GM18951 (cell line): Measurements from ENCODE around the gene CSF1.
"Not testable (repeated sequence)": the region's sequence is repeated elsewhere in the genome, so short reads cannot be mapped to it uniquely, and the experiment has no call there.

Experiments
- POLR2A ChIP-seq: IDR thresholded peaks from 4 replicates; pipeline ENCODE4 v1.6.1; 2011; ENCODE audit warnings: mild to moderate bottlenecking; ENCODE audit not compliant: insufficient read length, insufficient read depth; ENCODE audit errors: extremely low read depth
- in situ Hi-C: fragments of 300-500 bp; cut with MboI; formaldehyde crosslinking; loops from one replicate; pipeline ENCODE4 v1.12.0; 2022; ENCODE audit warnings: low sequenced_read_pairs, mixed read lengths, inconsistent platforms; ENCODE audit not compliant: unreplicated experiment

CSF1 gene

GRCh38 chr1:109878531-109879104 lies 32.0 kb upstream of the CSF1 start:
- in situ Hi-C loops: no loop called here
- no peak for TF ChIP-seq POLR2A

DNA sequence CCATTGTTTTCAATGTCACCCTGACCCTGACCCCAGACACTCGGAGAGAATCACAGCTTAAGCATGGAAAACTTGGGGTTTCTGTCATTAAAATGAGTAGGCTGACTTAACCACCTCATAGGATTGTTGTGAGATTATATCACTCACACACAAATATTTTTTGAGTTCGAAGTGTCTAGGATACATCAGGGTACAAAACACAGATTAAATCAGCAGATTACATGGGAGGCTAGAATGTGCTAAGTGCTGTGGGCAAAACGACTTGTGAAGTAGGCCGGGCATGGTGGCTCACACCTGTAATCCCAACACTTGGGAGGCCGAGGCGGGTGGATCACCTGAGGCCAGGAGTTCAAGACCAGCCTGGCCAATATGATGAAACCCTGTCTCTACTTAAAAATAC lies 31.3 kb upstream of the CSF1 start:
- in situ Hi-C loops: not testable (repeated sequence)

DNA sequence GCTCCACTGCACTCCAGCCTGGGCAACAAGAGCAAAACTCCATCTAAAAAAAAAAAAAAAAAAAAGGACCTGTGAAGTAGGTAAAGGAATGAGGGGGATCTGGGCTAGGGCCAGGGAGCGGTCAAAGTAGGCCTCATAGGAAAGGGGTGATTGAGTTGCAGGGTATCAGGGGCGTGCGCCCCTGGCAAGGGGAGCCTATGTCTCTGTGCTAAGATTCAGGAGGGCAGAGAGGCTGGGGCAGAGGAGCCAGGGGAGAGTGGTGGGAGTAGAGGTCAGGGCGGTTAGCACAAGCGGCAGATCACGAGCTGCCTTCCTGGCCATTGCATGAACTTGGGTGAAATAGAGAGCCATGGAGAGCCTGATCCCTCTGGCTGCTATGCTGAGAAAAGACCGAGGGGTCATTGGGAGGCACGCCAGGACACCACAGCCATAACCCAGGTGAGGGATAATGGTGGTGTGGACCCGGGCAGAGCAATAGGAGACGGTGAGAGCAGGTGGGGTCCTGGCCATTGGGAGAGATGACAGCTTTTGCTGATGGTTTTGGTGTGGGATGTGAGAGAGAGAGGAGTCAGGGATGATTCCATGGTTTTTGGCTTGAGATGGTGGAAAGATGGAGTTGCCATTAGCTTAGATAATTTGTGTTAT lies 30.6 kb upstream of the CSF1 start:
- no peak for TF ChIP-seq POLR2A
- in situ Hi-C loops: no loop called here

DNA sequence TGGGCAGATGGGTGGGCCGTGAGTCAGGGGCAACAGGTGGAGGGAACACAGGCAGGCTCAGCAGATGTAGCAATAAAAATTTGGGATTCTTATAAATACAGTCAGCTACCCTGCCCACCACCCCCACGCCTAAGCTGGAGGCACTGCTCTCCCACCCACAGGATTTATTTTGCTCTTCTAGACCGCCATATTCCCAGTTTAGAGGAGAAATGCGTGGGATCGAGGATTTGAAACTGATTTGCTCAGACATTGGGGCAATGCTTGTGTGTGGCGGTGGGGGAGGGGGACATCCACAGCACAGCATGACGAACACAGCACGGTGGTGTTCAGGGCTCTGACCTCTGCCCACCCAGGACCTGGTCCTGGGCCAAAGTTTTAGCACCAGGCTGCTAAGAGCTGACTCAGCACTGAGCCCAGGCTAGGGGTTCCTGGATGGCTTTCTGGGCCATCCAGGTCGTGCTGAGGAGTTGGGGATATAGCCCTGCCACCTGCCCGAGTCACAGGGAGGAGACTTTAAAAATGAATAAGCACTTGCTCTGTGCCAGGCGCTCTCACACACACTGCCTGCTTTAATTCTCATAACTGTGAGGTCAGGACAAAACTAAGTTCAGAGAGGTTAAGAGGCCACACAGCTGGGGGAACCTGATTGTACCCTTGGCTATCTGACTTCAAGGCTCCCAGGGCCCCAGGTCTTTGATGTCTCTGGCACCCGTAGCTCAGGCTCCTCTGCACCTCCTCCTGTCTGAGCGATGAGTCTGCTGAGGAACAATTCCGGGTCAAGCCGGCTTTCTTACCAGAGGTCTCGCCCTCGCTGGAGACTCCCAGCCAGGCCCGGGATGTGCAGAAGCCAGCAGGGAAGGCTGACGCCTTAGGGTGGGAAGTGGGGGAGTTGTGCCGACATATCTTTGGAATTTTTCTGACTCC lies 29.4 kb upstream of the CSF1 start:
- TF ChIP-seq POLR2A: no peak
- in situ Hi-C loops: no loop called here

GRCh38 chr1:109881906-109882287 lies 28.8 kb upstream of the CSF1 start:
- no peak for TF ChIP-seq POLR2A
- in situ Hi-C loops: no loop called here

- in situ Hi-C loops: no loop called here
- no peak for TF ChIP-seq POLR2A
Observed at GRCh38 chr1:109882288-109883245, 28.1 kb upstream of the CSF1 start.

DNA sequence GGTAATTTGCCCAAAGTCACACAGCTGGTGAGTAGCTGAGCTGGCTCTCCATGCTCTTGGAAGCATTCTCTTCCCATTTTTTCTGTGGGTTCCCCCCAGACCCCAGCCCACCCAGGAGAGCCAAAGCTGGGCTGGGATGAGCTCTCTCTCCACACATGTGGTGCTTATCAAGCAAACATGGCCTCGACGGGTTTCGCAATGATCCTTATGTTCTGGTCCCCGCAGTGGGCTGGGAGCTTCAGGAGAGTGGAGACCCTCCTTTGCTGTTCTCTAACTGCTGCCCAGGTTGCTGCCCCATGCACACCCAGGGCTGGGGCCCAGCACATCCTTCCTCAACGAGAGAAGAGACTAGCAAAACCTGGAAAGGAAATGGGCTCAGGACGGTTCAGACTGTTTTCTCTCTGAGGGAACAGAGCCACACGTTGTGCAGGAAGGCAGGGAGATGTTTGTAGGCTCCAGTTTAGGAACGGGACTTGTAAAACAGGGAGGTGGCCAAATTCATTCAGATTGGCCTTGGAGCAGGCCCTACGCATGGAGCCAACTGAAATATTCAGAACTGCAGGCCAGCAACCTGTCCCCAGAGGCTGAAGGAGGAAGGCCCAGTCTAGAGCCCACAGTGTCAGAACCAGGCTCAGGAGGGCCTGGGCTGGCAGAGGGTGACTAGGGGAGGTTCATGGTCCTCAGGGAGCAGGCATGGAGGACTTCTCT lies 27.2 kb upstream of the CSF1 start:
- in situ Hi-C loops: no loop called here
- no peak for TF ChIP-seq POLR2A

GRCh38 chr1:109884242-109884891 lies 26.3 kb upstream of the CSF1 start:
- TF ChIP-seq POLR2A: no peak
- in situ Hi-C loops: no loop called here

DNA sequence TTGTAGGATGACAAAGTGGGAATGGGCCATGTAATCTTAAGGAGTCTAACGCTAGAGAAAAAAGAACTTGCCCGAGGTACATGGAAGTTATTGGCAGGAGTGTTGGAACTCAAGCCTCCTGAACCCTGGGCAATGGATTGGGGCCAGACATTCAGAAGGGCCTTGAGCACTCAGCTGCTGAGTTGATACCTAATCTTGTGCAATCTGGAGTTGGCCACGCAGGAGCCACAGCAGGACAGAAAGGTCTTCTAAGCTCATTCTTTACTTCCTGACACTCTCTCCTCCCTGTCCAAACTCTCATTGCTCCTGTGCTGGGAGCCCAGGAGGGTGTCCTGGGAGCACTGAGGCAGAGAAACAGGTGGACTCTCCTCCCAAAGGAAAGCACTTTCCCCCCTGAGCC lies 25.1 kb upstream of the CSF1 start:
- in situ Hi-C loops: no loop called here
- no peak for TF ChIP-seq POLR2A

GRCh38 chr1:109886827-109887226 lies 23.8 kb upstream of the CSF1 start:
- in situ Hi-C loops: no loop called here
- TF ChIP-seq POLR2A: no peak

DNA sequence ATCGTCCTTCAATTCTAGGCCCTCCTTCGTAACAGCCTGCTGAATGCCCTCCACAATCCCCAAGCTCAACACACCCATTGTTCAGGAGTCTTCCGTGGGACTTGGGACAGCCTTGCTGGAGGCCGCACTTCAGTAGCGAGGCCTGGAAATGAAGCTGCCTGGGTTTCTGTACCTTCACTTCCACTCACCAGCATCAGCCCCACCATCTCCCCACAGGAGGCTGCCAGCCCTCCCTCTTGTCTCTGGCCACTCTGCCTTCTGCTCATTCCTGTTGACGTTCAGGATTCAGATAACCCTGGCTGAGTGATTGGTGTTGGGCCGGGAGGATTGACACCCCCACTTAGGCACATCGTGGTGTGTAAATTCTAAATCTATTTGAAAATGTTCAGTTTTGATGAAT lies 23.4 kb upstream of the CSF1 start:
- in situ Hi-C loops: no loop called here
- no peak for TF ChIP-seq POLR2A

- TF ChIP-seq POLR2A: no peak
- in situ Hi-C loops: no loop called here
Observed at GRCh38 chr1:109887884-109888283, 22.8 kb upstream of the CSF1 start.
